ENCODE measurements around the gene ELF2.
"Not testable (repeated sequence)": the region's sequence is repeated elsewhere in the genome, so short reads cannot be mapped to it uniquely, and the experiment has no call there.

Gene ELF2

GRCh38 chr4:139022835-139023234 is 154.2 kb downstream of the ELF2 start:
- no peak for DNase-seq (ENCODE audit: low read depth in 3 of 3)

GRCh38 chr4:139021071-139021470 is 155.9 kb downstream of the ELF2 start:
- not testable (repeated sequence) for DNase-seq (ENCODE audit: low read depth in 3 of 3)

GRCh38 chr4:139020384-139020783 is 156.6 kb downstream of the ELF2 start:
- DNase-seq (ENCODE audit: low read depth in 3 of 3): no peak

GRCh38 chr4:139018971-139019758 is 157.9 kb downstream of the ELF2 start:
- DNase-seq (ENCODE audit: low read depth in 3 of 3): no peak

- DNase-seq (ENCODE audit: low read depth in 3 of 3): no peak
These were observed 158.5 kb downstream of the ELF2 start for GRCh38 chr4:139018501-139018900.

- DNase-seq (ENCODE audit: low read depth in 3 of 3): no peak
These were observed 159.2 kb downstream of the ELF2 start for GRCh38 chr4:139017861-139018260.

- DNase-seq (ENCODE audit: low read depth in 3 of 3): peak; percentile 11 to 33 (median 26)
These were observed 161.0 kb downstream of the ELF2 start for GRCh38 chr4:139015948-139016471.

GRCh38 chr4:139015269-139015947 is 161.6 kb downstream of the ELF2 start, which contains the start of gene NOCT:
Gene NOCT (plus strand): TSS chr4:139015781. CDS start chr4:139015982, 201 bp downstream.
- peak; percentile 89 to 95 (median 92) for DNase-seq (ENCODE audit: low read depth in 3 of 3)

- peak in 2 of 3 donors; percentile 8 to 16 for DNase-seq (ENCODE audit: low read depth in 3 of 3)
These were observed 162.4 kb downstream of the ELF2 start for GRCh38 chr4:139014371-139015268.

- no peak for DNase-seq (ENCODE audit: low read depth in 3 of 3)
These were observed 165.6 kb downstream of the ELF2 start for GRCh38 chr4:139011225-139011950.

- DNase-seq (ENCODE audit: low read depth in 3 of 3): no peak
These were observed 167.3 kb downstream of the ELF2 start for GRCh38 chr4:139009702-139010101.

GRCh38 chr4:139008278-139008677 is 168.7 kb downstream of the ELF2 start:
- not testable (repeated sequence) for DNase-seq (ENCODE audit: low read depth in 3 of 3)

- DNase-seq (ENCODE audit: low read depth in 3 of 3): no peak
These were observed 169.4 kb downstream of the ELF2 start for GRCh38 chr4:139007640-139008039.
